Measurements from ENCODE around the gene KCNQ1. TPM values are rescaled to one million over a fixed set of nuclear protein-coding genes. Genes with fewer than 3 reads are reported as not detected.

Gene KCNQ1
- polyA plus RNA-seq, 1 donor from 2014 or later, result not detected

GRCh38 chr11:2413742-2414579 lies 30.8 kb upstream of the KCNQ1 start:
- Histone ChIP-seq H3K9ac (ENCODE audit: low read length) (no peak overlapping the region), H4K20me1 (ENCODE audit: insufficient read depth) (no peaks in the 10 kb centered on the region), H3K27ac (ENCODE audit: low read length) (no peak overlapping the region), H3F3A (ENCODE audit: insufficient read depth, low read length, poor library complexity, severe bottlenecking) (no peaks in the 10 kb centered on the region), H3K36me3 (ENCODE audit: insufficient read depth, low read length) (no peaks in the 10 kb centered on the region), H2AFZ (ENCODE audit: low read depth, low read length) (no peak overlapping the region), H3K9me2 (ENCODE audit: insufficient read depth, low read length) (no peaks in the 10 kb centered on the region), H3K4me3 (ENCODE audit: low read length) (no peak overlapping the region), H3K27me3 (ENCODE audit: insufficient read depth, low read depth, low read length) (no peaks in the 10 kb centered on the region), H3K9me3 (ENCODE audit: low read length) (no peaks in the 10 kb centered on the region), H3K4me2 (ENCODE audit: low read length) (no peak overlapping the region), H3K79me2 (replicated peaks; ENCODE audit: insufficient read depth, low read length) (no peaks in the 10 kb centered on the region)
- no peak for TF ChIP-seq MXI1 (conservative IDR thresholded peaks at IDR 0.05; ENCODE audit: poor library complexity, severe bottlenecking)
- no peak for TF ChIP-seq SMC3 (conservative IDR thresholded peaks at IDR 0.05; ENCODE audit: poor library complexity)
- no peak for TF ChIP-seq EZH2 (IDR thresholded peaks at IDR 0.05; ENCODE audit: borderline replicate concordance, insufficient read depth, low read length, poor library complexity, severe bottlenecking)
- TF ChIP-seq, protein P1, sequence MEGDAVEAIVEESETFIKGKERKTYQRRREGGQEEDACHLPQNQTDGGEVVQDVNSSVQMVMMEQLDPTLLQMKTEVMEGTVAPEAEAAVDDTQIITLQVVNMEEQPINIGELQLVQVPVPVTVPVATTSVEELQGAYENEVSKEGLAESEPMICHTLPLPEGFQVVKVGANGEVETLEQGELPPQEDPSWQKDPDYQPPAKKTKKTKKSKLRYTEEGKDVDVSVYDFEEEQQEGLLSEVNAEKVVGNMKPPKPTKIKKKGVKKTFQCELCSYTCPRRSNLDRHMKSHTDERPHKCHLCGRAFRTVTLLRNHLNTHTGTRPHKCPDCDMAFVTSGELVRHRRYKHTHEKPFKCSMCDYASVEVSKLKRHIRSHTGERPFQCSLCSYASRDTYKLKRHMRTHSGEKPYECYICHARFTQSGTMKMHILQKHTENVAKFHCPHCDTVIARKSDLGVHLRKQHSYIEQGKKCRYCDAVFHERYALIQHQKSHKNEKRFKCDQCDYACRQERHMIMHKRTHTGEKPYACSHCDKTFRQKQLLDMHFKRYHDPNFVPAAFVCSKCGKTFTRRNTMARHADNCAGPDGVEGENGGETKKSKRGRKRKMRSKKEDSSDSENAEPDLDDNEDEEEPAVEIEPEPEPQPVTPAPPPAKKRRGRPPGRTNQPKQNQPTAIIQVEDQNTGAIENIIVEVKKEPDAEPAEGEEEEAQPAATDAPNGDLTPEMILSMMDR (IDR thresholded peaks at IDR 0.05; ENCODE audit: poor library complexity, severe bottlenecking), result no peak
- TF ChIP-seq RAD21 (conservative IDR thresholded peaks at IDR 0.05), result no peak
- no peak for TF ChIP-seq TAF1 (IDR thresholded peaks at IDR 0.05; ENCODE audit: low read depth)
- TF ChIP-seq REST (IDR thresholded peaks at IDR 0.05; ENCODE audit: borderline replicate concordance), result no peak
- no peak for TF ChIP-seq EP300 (conservative IDR thresholded peaks at IDR 0.05; ENCODE audit: poor library complexity, severe bottlenecking)
- TF ChIP-seq POLR2AphosphoS5 (IDR thresholded peaks at IDR 0.05), result no peak

GRCh38 chr11:2414616-2415015 lies 30.2 kb upstream of the KCNQ1 start:
- Histone ChIP-seq H3K79me2 (replicated peaks; ENCODE audit: insufficient read depth, low read length) (no peaks in the 10 kb centered on the region), H3K27ac (ENCODE audit: low read length) (no peak overlapping the region)

More at GRCh38 chr11:2414616-2415015, 30.2 kb upstream of the KCNQ1 start:
- no peak for TF ChIP-seq EP300 (conservative IDR thresholded peaks at IDR 0.05; ENCODE audit: poor library complexity, severe bottlenecking)
- no peak for TF ChIP-seq SMC3 (conservative IDR thresholded peaks at IDR 0.05; ENCODE audit: poor library complexity)
- TF ChIP-seq RAD21 (conservative IDR thresholded peaks at IDR 0.05), result no peak
- no peak for TF ChIP-seq POLR2AphosphoS5 (IDR thresholded peaks at IDR 0.05)
- no peak for TF ChIP-seq TAF1 (IDR thresholded peaks at IDR 0.05; ENCODE audit: low read depth)
- TF ChIP-seq, protein P1 (IDR thresholded peaks at IDR 0.05; ENCODE audit: poor library complexity, severe bottlenecking), result no peak
- TF ChIP-seq MXI1 (conservative IDR thresholded peaks at IDR 0.05; ENCODE audit: poor library complexity, severe bottlenecking), result no peak
- no peak for TF ChIP-seq EZH2 (IDR thresholded peaks at IDR 0.05; ENCODE audit: borderline replicate concordance, insufficient read depth, low read length, poor library complexity, severe bottlenecking)
- no peak for TF ChIP-seq REST (IDR thresholded peaks at IDR 0.05; ENCODE audit: borderline replicate concordance)
- no peak overlapping the region for H2AFZ ChIP-seq (ENCODE audit: low read depth, low read length)
- no peaks in the 10 kb centered on the region for H3F3A ChIP-seq (ENCODE audit: insufficient read depth, low read length, poor library complexity, severe bottlenecking)
- H4K20me1 ChIP-seq (ENCODE audit: insufficient read depth), result no peaks in the 10 kb centered on the region
- H3K4me3 ChIP-seq (ENCODE audit: low read length), result no peak overlapping the region
- H3K9me2 ChIP-seq (ENCODE audit: insufficient read depth, low read length), result no peaks in the 10 kb centered on the region
- no peak overlapping the region for H3K4me2 ChIP-seq (ENCODE audit: low read length)
- H3K27me3 ChIP-seq (ENCODE audit: insufficient read depth, low read depth, low read length), result no peaks in the 10 kb centered on the region
- H3K36me3 ChIP-seq (ENCODE audit: insufficient read depth, low read length), result no peaks in the 10 kb centered on the region
- H3K9me3 ChIP-seq (ENCODE audit: low read length), result no peaks in the 10 kb centered on the region
- no peak overlapping the region for H3K9ac ChIP-seq (ENCODE audit: low read length)

Measured in neural cell (in vitro differentiated cells).